GM20000 (cell line): Measurements from ENCODE around the gene NELFA.

ENCODE experiments used
- DNase-seq: peaks from one replicate; pipeline ENCODE4 v3.0.0; 2012; ENCODE audit warnings: low spot score
- CTCF ChIP-seq: IDR thresholded peaks from 2 replicates; pipeline ENCODE4 v1.5.1; 2012; ENCODE audit warnings: mild to moderate bottlenecking, control low read depth; ENCODE audit errors: extremely low read depth, missing control alignments

Gene NELFA

GRCh38 chr4:2043396-2044118, 34.8 kb upstream of the NELFA start:
- DNase-seq = peak; percentile 29
- no peak for TF ChIP-seq CTCF

- no peak for TF ChIP-seq CTCF
- DNase-seq = peak; percentile 30
These were observed 34.2 kb upstream of the NELFA start for GRCh38 chr4:2042947-2043395.

DNA sequence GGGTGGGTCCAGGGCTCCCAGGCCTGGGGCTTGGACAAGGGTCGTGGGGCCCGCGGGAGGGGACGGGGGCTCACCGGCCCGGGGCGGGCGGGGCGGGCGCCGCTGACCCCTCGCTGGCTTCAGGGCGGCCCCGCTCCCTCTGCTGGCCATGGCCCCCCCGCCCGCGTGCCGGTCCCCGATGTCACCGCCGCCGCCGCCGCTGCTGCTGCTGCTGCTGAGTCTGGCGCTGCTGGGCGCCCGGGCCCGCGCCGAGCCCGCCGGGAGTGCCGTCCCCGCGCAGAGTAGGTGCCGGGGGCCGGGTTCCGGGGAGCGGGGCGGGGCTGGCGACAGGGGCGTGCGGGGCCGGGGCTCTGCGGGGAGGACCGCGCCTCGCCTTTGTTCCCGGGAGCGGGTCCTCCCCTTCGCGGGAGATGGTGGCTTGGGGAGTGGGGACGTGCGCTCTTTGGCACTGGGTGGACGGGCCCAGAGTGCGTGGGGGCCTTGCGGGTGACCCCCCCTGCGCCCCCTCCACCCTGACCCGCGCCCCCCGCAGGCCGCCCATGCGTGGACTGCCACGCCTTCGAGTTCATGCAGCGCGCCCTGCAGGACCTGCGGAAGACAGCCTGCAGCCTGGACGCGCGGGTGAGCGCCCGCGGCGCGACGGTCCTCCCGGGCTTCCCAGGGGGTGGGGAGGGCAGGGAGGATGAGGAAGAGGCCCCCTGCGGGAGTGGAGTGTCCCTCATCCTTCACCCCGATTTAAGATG, 33.6 kb upstream of the NELFA start:
- DNase-seq = peak; percentile 86
- TF ChIP-seq CTCF = no peak

GRCh38 chr4:2041239-2042130, 32.7 kb upstream of the NELFA start:
- TF ChIP-seq CTCF = no peak
- DNase-seq = peak; percentile 98

- TF ChIP-seq CTCF = no peak
- DNase-seq = peak; percentile 57
These were observed 31.8 kb upstream of the NELFA start for GRCh38 chr4:2040391-2041238.

DNA sequence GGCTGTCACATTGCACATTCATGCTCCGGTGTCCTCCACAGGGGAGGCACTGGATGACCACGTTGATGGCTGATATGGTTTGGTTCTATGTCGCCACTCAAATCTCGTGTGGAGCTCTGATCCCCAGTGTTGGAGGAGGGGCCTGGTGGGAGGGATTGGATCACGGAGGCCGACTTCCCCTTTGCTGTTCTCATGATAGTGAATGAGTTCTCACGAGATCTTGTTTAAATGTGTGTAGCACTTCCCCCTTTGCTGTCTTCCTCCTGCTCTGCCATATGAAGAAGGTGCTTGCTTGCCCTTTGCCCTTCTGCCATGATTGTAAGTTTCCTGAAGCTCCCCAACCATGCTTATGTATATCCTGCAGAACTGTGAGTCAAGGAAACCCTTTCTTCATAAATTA, 28.1 kb upstream of the NELFA start:
- no peak for DNase-seq
- TF ChIP-seq CTCF = no peak
